Measurements from ENCODE around the gene COL20A1.

The COL20A1 gene

GRCh38 chr20:63380346-63380870 lies 87.4 kb downstream of the COL20A1 start:
- DNase-seq: no peak

- no peak for DNase-seq
Measured at GRCh38 chr20:63381781-63382431, 88.9 kb downstream of the COL20A1 start.

GRCh38 chr20:63382551-63383300 lies 89.7 kb downstream of the COL20A1 start:
- DNase-seq: no peak

GRCh38 chr20:63383556-63383955 lies 90.6 kb downstream of the COL20A1 start:
- no peak for DNase-seq

- DNase-seq: no peak
Measured at GRCh38 chr20:63384336-63384735, 91.3 kb downstream of the COL20A1 start.
